HL-60 (cell line): Measurements from ENCODE around the gene URB1.

Experiments used
- CTCF ChIP-seq: IDR thresholded peaks from one replicate; pipeline ENCODE4 v1.5.1; 2011; ENCODE audit warnings: low read length, control low read depth, inconsistent platforms; ENCODE audit not compliant: insufficient read depth
- GABPA ChIP-seq: IDR thresholded peaks from 2 replicates; pipeline ENCODE4 v1.6.1; 2012; ENCODE audit warnings: low read depth
- POLR2AphosphoS5 ChIP-seq: IDR thresholded peaks from 2 replicates; pipeline ENCODE4 v1.6.1; 2012; ENCODE audit warnings: low read depth
- REST ChIP-seq: IDR thresholded peaks from 2 replicates; pipeline ENCODE4 v1.6.1; 2012; ENCODE audit warnings: low read depth; ENCODE audit not compliant: insufficient replicate concordance
- SPI1 ChIP-seq: IDR thresholded peaks from 2 replicates; pipeline ENCODE4 v1.6.1; 2012; ENCODE audit warnings: low read depth, mild to moderate bottlenecking, borderline replicate concordance

DNA sequence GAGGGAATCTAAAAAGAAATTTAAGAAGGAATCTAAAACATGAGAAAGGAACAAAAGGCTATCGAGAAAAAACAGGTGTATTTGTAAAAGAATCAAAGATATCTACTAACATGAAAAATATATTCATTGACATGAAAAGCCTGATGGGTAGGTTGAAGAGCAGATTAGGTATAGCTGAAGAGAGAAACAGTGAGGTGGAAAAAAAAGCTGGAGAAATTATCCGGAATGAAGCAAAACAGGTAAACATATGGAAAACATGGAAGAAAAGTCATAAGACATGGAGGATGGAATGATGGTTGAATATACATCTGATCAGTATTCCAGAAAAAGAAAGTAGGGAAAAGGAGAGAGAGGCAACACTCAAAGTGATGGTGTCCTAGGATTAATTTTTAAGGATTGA, 29.3 kb upstream of the URB1 start:
- TF ChIP-seq CTCF (no peak), POLR2AphosphoS5 (no peak), REST (no peak), GABPA (no peak), SPI1 (no peak)
